Lower leg skin (tissue), 3 donors: ENCODE results near the gene RNF11.

Experiments used
- POLR2A ChIP-seq, 2 donors: fragments of 450-650 bp; IDR thresholded peaks; one replicate each; pipeline ENCODE4 v1.6.1; 2016 to 2017; ENCODE audit warnings: antibody characterized with exemption in 2 of 2, mild to moderate bottlenecking in 1 of 2, moderate library complexity in 1 of 2
- TF ChIP-seq, protein P1 (sequence below), 3 donors: fragments of 450-650 bp; IDR thresholded peaks; one replicate each; pipeline ENCODE4 v1.5.1; 2016; ENCODE audit warnings: antibody characterized with exemption in 3 of 3, mild to moderate bottlenecking in 3 of 3, moderate library complexity in 2 of 3

DNA sequence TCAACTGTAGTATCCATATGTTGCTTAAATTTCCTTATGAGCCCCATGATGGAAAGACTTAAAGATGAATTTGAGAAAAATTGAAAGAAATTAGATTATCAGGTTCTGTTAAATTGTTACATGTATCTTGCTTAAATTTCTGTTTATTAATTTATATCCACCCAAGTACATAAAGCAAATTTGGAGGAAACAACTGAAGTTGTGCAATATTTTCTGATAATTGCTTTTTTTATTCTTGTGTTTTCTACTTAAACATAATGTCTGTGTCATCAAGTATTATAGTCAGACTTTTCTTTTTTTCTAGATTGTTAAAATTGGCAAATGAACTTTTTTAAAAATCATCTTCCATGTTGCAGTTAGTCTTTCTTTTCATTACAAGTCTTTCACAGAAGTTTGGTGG is 36.8 kb downstream of the RNF11 start:
- TF ChIP-seq, protein P1, sequence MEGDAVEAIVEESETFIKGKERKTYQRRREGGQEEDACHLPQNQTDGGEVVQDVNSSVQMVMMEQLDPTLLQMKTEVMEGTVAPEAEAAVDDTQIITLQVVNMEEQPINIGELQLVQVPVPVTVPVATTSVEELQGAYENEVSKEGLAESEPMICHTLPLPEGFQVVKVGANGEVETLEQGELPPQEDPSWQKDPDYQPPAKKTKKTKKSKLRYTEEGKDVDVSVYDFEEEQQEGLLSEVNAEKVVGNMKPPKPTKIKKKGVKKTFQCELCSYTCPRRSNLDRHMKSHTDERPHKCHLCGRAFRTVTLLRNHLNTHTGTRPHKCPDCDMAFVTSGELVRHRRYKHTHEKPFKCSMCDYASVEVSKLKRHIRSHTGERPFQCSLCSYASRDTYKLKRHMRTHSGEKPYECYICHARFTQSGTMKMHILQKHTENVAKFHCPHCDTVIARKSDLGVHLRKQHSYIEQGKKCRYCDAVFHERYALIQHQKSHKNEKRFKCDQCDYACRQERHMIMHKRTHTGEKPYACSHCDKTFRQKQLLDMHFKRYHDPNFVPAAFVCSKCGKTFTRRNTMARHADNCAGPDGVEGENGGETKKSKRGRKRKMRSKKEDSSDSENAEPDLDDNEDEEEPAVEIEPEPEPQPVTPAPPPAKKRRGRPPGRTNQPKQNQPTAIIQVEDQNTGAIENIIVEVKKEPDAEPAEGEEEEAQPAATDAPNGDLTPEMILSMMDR (IDR thresholded peaks at IDR 0.05), result no peak
- no peak for TF ChIP-seq POLR2A (IDR thresholded peaks at IDR 0.05)
